BE2C (cell line): ENCODE data around the gene MIOS.

ENCODE experiments used
- DNase-seq: peaks from one replicate; pipeline ENCODE4 v3.0.0-alpha.2; 2020
- H3K27me3 ChIP-seq: fragments of 250-450 bp; sonication (Bioruptor Pico); 2 replicates; pipeline ENCODE4 v1.5.1; 2020; ENCODE audit warnings: mild to moderate bottlenecking
- H3K36me3 ChIP-seq: fragments of 250-450 bp; sonication (Bioruptor Pico); 2 replicates; pipeline ENCODE4 v1.5.1; 2020; ENCODE audit warnings: mild to moderate bottlenecking
- H3K4me1 ChIP-seq: fragments of 250-450 bp; sonication (Bioruptor Pico); 2 replicates; pipeline ENCODE4 v1.5.1; 2020
- H3K4me3 ChIP-seq: 2 replicates; pipeline ENCODE4 v1.5.1; 2011; ENCODE audit warnings: low read depth, low read length
- H3K9me3 ChIP-seq: fragments of 250-450 bp; sonication (Bioruptor Pico); 2 replicates; pipeline ENCODE4 v1.5.1; 2020
- TF ChIP-seq, protein P1 (sequence below): IDR thresholded peaks from 2 replicates; pipeline ENCODE4 v1.5.1; 2012; ENCODE audit warnings: mild to moderate bottlenecking, low read depth, low read length

The MIOS gene

GRCh38 chr7:7524121-7524520 lies 42.6 kb upstream of the MIOS start:
- DNase-seq, result no peak
- H3K9me3 ChIP-seq, result no peaks in the 10 kb centered on the region
- H3K4me1 ChIP-seq, result peaks cover 2% of the 10 kb centered on the region; the same call in 1 of the 2 replicates
- TF ChIP-seq, protein P1, sequence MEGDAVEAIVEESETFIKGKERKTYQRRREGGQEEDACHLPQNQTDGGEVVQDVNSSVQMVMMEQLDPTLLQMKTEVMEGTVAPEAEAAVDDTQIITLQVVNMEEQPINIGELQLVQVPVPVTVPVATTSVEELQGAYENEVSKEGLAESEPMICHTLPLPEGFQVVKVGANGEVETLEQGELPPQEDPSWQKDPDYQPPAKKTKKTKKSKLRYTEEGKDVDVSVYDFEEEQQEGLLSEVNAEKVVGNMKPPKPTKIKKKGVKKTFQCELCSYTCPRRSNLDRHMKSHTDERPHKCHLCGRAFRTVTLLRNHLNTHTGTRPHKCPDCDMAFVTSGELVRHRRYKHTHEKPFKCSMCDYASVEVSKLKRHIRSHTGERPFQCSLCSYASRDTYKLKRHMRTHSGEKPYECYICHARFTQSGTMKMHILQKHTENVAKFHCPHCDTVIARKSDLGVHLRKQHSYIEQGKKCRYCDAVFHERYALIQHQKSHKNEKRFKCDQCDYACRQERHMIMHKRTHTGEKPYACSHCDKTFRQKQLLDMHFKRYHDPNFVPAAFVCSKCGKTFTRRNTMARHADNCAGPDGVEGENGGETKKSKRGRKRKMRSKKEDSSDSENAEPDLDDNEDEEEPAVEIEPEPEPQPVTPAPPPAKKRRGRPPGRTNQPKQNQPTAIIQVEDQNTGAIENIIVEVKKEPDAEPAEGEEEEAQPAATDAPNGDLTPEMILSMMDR, result no peak
- H3K4me3 ChIP-seq, result no peak overlapping the region
- no peaks in the 10 kb centered on the region for H3K36me3 ChIP-seq
- no peaks in the 10 kb centered on the region for H3K27me3 ChIP-seq

- TF ChIP-seq, protein P1, result no peak
- no peaks in the 10 kb centered on the region for H3K9me3 ChIP-seq
- no peak for DNase-seq
These were observed 40.7 kb upstream of the MIOS start for GRCh38 chr7:7526006-7526405.

GRCh38 chr7:7527047-7527446 lies 39.6 kb upstream of the MIOS start:
- Histone ChIP-seq H3K4me1 (no peaks in the 10 kb centered on the region), H3K36me3 (no peaks in the 10 kb centered on the region), H3K4me3 (no peak overlapping the region), H3K9me3 (no peaks in the 10 kb centered on the region), H3K27me3 (no peaks in the 10 kb centered on the region)
- no peak for DNase-seq
- TF ChIP-seq, protein P1, result no peak

More at GRCh38 chr7:7526006-7526405, 40.7 kb upstream of the MIOS start:
- Histone ChIP-seq H3K4me1 (no peaks in the 10 kb centered on the region), H3K4me3 (no peak overlapping the region), H3K36me3 (no peaks in the 10 kb centered on the region), H3K27me3 (no peaks in the 10 kb centered on the region)

DNA sequence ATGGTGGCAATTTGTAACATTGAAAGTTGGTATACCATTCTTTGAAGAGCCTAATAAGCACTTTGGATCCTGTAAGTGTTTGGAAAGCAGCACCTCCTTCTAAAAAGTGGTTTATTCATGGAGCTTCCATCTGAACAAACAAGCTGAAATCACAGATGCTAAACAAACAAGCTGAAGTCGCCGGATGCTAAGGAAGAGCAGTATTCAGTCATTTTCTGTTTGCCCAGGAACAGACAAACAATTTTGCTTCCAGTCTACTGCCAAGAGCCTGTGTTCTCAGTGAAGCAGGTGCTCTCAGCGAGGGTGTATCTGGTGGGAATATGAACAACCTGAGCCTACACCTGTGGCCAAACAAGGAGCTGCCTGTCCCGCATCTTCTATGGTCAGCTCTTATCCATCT lies 37.4 kb upstream of the MIOS start:
- TF ChIP-seq, protein P1, result no peak
- Histone ChIP-seq H3K27me3 (0 out of 2 replicates have a peak, but pooled peaks cover 4% of the 10 kb centered on the region), H3K36me3 (no peaks in the 10 kb centered on the region), H3K4me1 (no peaks in the 10 kb centered on the region), H3K9me3 (no peaks in the 10 kb centered on the region), H3K4me3 (no peak overlapping the region)
- DNase-seq, result no peak

DNA sequence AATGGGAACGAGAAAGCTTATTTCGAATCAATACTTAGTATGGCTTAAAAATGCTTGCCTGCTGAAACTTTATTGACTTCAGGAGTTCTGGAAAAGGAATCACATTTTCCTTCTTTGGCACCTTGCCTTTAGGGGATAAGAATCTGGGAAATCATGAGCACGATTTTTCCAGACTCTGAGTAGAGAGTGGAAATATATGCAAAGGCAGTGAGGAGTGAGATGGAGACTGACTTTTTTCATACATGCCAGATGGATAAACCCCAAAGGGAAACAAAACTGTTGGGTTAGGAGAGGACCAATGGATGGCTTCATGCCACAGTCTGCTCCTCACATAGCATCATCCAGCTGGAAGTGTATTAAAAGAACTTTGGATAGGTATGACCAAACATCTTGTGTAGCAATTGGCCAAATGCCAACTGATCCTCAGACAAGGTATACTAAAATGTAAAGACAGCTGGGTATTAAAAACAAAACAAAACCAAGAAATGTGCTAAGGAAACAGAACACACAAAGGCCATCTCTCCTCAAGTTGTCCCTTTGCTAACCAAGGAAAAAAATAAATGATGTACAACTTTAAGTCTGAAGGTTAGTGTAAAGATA lies 32.8 kb upstream of the MIOS start:
- H3K9me3 ChIP-seq, result no peaks in the 10 kb centered on the region
- H3K36me3 ChIP-seq, result no peaks in the 10 kb centered on the region
- TF ChIP-seq, protein P1, result no peak
- no peak for DNase-seq
- H3K4me3 ChIP-seq, result no peak overlapping the region
- 0 out of 2 replicates have a peak, but pooled peaks cover 4% of the 10 kb centered on the region for H3K27me3 ChIP-seq
- no peaks in the 10 kb centered on the region for H3K4me1 ChIP-seq

GRCh38 chr7:7535691-7536090 lies 31.0 kb upstream of the MIOS start, which contains the start of gene COL28A1:
Gene COL28A1, minus strand, starts transcription at chr7:7535873. Its CDS starts 2,998 bp downstream, at chr7:7532875.
- H3K4me3 ChIP-seq, result no peak within 1 kb of the TSS
- no peak for DNase-seq
- no peaks in the 10 kb centered on the region for H3K36me3 ChIP-seq
- H3K27me3 ChIP-seq, result 0 out of 2 replicates have a peak, but pooled peaks cover 4% of the 10 kb centered on the region
- H3K9me3 ChIP-seq, result no peaks in the 10 kb centered on the region
- no peaks in the 10 kb centered on the region for H3K4me1 ChIP-seq
- TF ChIP-seq, protein P1, result no peak
